HepG2 (cell line): ENCODE results near the gene DPH7. TPM values are rescaled to one million over a fixed set of nuclear protein-coding genes. Genes with fewer than 3 reads are reported as not detected.

Experiments used
- ARNT2 ChIP-seq: sonication (generic); formaldehyde crosslinking; IDR thresholded peaks from 2 replicates; pipeline ENCODE4 v1.8.0; 2022; ENCODE audit warnings: mild to moderate bottlenecking, low read depth, missing genetic modification reagents, moderate library complexity
- BCL6 ChIP-seq: IDR thresholded peaks from 2 replicates; pipeline ENCODE4 v1.6.1; 2016; ENCODE audit warnings: missing genetic modification reagents, missing compliant biosample characterization
- DZIP1 ChIP-seq: sonication (generic); formaldehyde crosslinking; IDR thresholded peaks from 2 replicates; pipeline ENCODE4 v1.5.0; 2020; ENCODE audit warnings: mild to moderate bottlenecking, missing genetic modification reagents
- FOXP4 ChIP-seq: sonication (generic); formaldehyde crosslinking; IDR thresholded peaks from 2 replicates; pipeline ENCODE4 v1.4.0; 2020; ENCODE audit warnings: missing genetic modification reagents
- HDAC1 ChIP-seq: sonication (generic); formaldehyde crosslinking; IDR thresholded peaks from 2 replicates; pipeline ENCODE4 v1.5.1; 2020; ENCODE audit warnings: mild to moderate bottlenecking, missing genetic modification reagents
- HNRNPK ChIP-seq: fragments of 200-400 bp; formaldehyde crosslinking; IDR thresholded peaks from 2 replicates; pipeline ENCODE4 v1.6.1; 2018; ENCODE audit warnings: low read length, low read depth, moderate library complexity, mild to moderate bottlenecking; ENCODE audit not compliant: poor library complexity, severe bottlenecking
- HNRNPLL ChIP-seq: fragments of 200-400 bp; formaldehyde crosslinking; IDR thresholded peaks from 2 replicates; pipeline ENCODE4 v1.6.1; 2017; ENCODE audit warnings: mild to moderate bottlenecking, low read depth, low read length; ENCODE audit not compliant: poor library complexity, severe bottlenecking
- KDM5B ChIP-seq: sonication (generic); formaldehyde crosslinking; IDR thresholded peaks from 2 replicates; pipeline ENCODE4 v1.4.0; 2020; ENCODE audit warnings: missing genetic modification reagents, mild to moderate bottlenecking, borderline replicate concordance
- MAX ChIP-seq: IDR thresholded peaks from 2 replicates; pipeline ENCODE4 v1.6.1; 2012; ENCODE audit warnings: inconsistent platforms
- SAP130 ChIP-seq: IDR thresholded peaks from 2 replicates; pipeline ENCODE4 v1.6.1; 2016; ENCODE audit warnings: low read depth
- SUZ12 ChIP-seq: fragments of 150-350 bp; IDR thresholded peaks from 2 replicates; pipeline ENCODE4 v1.6.1; 2014; ENCODE audit warnings: low read depth, low read length
- ZBTB7A ChIP-seq: sonication (generic); formaldehyde crosslinking; IDR thresholded peaks from 2 replicates; pipeline ENCODE4 v1.8.0; 2022; ENCODE audit warnings: mild to moderate bottlenecking, missing genetic modification reagents
- ZNF12 ChIP-seq: sonication (generic); formaldehyde crosslinking; IDR thresholded peaks from 2 replicates; pipeline ENCODE4 v1.5.0; 2020; ENCODE audit warnings: missing genetic modification reagents
- ZNF274 ChIP-seq: sonication (generic); formaldehyde crosslinking; IDR thresholded peaks from 2 replicates; pipeline ENCODE4 v1.5.1; 2020; ENCODE audit warnings: mild to moderate bottlenecking, missing genetic modification reagents
- ZNF766 ChIP-seq: sonication (generic); formaldehyde crosslinking; IDR thresholded peaks from 2 replicates; pipeline ENCODE4 v1.5.0; 2020; ENCODE audit warnings: missing genetic modification reagents, borderline replicate concordance
- polyA plus RNA-seq, 8 experiments: library from polyadenylated mRNA; depleted of rRNA in 3 of 8; stranded (reverse) in 7 of 8; unstranded in 1 of 8; fragments of >200 nt; fragmentation: Illumina TruSeq in 4 of 8; extraction: Trizol in 4 of 8; gene quantifications; 2 replicates each; pipeline versions ENCODE4 v1.2.1 to v1.2.3, GENCODE V29; 2011 to 2016; ENCODE audit warnings: low read depth in 4 of 8, missing spikeins in 1 of 8, mixed read lengths in 1 of 8; ENCODE audit not compliant: insufficient read depth in 1 of 8
- total RNA-seq, 5 experiments: library from RNA; depleted of rRNA; stranded (reverse); fragments of >200 nt; fragmentation: Illumina TruSeq; extraction: Trizol; gene quantifications; 2 replicates each; pipeline ENCODE4 v1.2.3, GENCODE V29; 2016; ENCODE audit warnings: low read depth in 1 of 5
- TF ChIP-seq, protein P1 (sequence below): sonication (generic); formaldehyde crosslinking; IDR thresholded peaks from 2 replicates; pipeline ENCODE4 v1.4.0; 2020; ENCODE audit warnings: missing genetic modification reagents
- TF ChIP-seq, protein P2 (sequence below): sonication (generic); formaldehyde crosslinking; IDR thresholded peaks from 2 replicates; pipeline ENCODE4 v1.4.0; 2020; ENCODE audit warnings: missing genetic modification reagents
- TF ChIP-seq, protein P3 (sequence below): sonication (generic); formaldehyde crosslinking; conservative IDR thresholded peaks from 2 replicates; pipeline ENCODE4 v1.8.0; 2022; ENCODE audit warnings: mild to moderate bottlenecking, moderate library complexity, missing genetic modification reagents

DPH7 gene
- total and polyA plus RNA-seq, 2 of the 13 experiments (the other 11 are each of a cell fraction or from before 2014, with no cell fraction given) = 27.6 to 31.6 TPM

GRCh38 chr9:137589441-137590122 is 10.9 kb upstream of the DPH7 start (continued):
- TF ChIP-seq, protein P1, sequence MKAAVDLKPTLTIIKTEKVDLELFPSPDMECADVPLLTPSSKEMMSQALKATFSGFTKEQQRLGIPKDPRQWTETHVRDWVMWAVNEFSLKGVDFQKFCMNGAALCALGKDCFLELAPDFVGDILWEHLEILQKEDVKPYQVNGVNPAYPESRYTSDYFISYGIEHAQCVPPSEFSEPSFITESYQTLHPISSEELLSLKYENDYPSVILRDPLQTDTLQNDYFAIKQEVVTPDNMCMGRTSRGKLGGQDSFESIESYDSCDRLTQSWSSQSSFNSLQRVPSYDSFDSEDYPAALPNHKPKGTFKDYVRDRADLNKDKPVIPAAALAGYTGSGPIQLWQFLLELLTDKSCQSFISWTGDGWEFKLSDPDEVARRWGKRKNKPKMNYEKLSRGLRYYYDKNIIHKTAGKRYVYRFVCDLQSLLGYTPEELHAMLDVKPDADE (CRISPR knock-in tag) = no peak
- TF ChIP-seq, protein P2, sequence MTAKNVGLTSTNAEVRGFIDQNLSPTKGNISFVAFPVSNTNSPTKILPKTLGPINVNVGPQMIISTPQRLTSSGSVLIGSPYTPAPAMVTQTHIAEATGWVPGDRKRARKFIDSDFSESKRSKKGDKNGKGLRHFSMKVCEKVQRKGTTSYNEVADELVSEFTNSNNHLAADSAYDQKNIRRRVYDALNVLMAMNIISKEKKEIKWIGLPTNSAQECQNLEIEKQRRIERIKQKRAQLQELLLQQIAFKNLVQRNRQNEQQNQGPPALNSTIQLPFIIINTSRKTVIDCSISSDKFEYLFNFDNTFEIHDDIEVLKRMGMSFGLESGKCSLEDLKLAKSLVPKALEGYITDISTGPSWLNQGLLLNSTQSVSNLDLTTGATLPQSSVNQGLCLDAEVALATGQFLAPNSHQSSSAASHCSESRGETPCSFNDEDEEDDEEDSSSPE = 0 out of 2 replicates have a peak, but pooled peaks have one; percentile 16
- no peak for TF ChIP-seq FOXP4
- TF ChIP-seq ZBTB7A (CRISPR knock-in tag) = no peak
- peak; percentile 55; the same call in 1 of the 2 replicates for TF ChIP-seq HDAC1 (CRISPR knock-in tag)
- TF ChIP-seq SAP130 (CRISPR knock-in tag) = peak; percentile 39; the same call in 1 of the 2 replicates
- peak; percentile 53; the same call in 1 of the 2 replicates for TF ChIP-seq KDM5B (CRISPR knock-in tag)
- TF ChIP-seq, protein P3, sequence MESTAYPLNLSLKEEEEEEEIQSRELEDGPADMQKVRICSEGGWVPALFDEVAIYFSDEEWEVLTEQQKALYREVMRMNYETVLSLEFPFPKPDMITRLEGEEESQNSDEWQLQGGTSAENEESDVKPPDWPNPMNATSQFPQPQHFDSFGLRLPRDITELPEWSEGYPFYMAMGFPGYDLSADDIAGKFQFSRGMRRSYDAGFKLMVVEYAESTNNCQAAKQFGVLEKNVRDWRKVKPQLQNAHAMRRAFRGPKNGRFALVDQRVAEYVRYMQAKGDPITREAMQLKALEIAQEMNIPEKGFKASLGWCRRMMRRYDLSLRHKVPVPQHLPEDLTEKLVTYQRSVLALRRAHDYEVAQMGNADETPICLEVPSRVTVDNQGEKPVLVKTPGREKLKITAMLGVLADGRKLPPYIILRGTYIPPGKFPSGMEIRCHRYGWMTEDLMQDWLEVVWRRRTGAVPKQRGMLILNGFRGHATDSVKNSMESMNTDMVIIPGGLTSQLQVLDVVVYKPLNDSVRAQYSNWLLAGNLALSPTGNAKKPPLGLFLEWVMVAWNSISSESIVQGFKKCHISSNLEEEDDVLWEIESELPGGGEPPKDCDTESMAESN (CRISPR knock-in tag) = no peak
- TF ChIP-seq HNRNPK = no peak
- TF ChIP-seq ZNF274 (CRISPR knock-in tag) = no peak
- peak; percentile 83; the same call in 1 of the 2 replicates for TF ChIP-seq ZNF12 (CRISPR knock-in tag)
- peak; percentile 36; the same call in 1 of the 2 replicates for TF ChIP-seq MAX
- TF ChIP-seq ZNF766 (CRISPR knock-in tag) = no peak
- TF ChIP-seq DZIP1 (CRISPR knock-in tag) = 0 out of 2 replicates have a peak, but pooled peaks have one; percentile 68
- TF ChIP-seq ARNT2 (CRISPR knock-in tag) = 0 out of 2 replicates have a peak, but pooled peaks have one; percentile 41
- TF ChIP-seq SUZ12 = no peak
- no peak for TF ChIP-seq BCL6 (CRISPR knock-in tag)
- TF ChIP-seq HNRNPLL = no peak
